Colonic mucosa (tissue), 4 donors: Measurements from ENCODE around the gene NCOA5. TPM values are rescaled to one million over a fixed set of nuclear protein-coding genes. Genes with fewer than 3 reads are reported as not detected.

Experiments
- DNase-seq: peaks from one replicate; pipeline ENCODE4 v3.0.0-alpha.2; 2020
- H3K27ac ChIP-seq: fragments of 200-600 bp; one replicate; pipeline ENCODE4 v1.8.0; 2021
- H3K27me3 ChIP-seq: fragments of 200-600 bp; one replicate; pipeline ENCODE4 v1.8.0; 2021
- H3K36me3 ChIP-seq: fragments of 200-600 bp; one replicate; pipeline ENCODE4 v1.8.0; 2021
- H3K4me1 ChIP-seq: fragments of 200-600 bp; one replicate; pipeline ENCODE4 v1.8.0; 2021; ENCODE audit warnings: mild to moderate bottlenecking
- H3K4me3 ChIP-seq: fragments of 200-600 bp; one replicate; pipeline ENCODE4 v1.8.0; 2021
- H3K9ac ChIP-seq, 2 donors: one replicate each; pipeline ENCODE4 v1.7.0; 2013; ENCODE audit warnings: control low read depth in 2 of 2, low read depth in 2 of 2, low read length in 2 of 2
- H3K9me3 ChIP-seq: fragments of 200-600 bp; one replicate; pipeline ENCODE4 v1.8.0; 2021
- intact Hi-C: fragments of 100-400 bp; cut with DNase I; formaldehyde crosslinking; loops from one replicate; pipeline ENCODE4 v1.14.1; 2022
- total RNA-seq, 2 donors: library from RNA; stranded (reverse); fragmentation: NEBNext Ultra II Directional in 1 of 2; extraction: Animal tissue kit (Norgen Biotek cat#: 25700) in 1 of 2; gene quantifications; one replicate each; pipeline ENCODE4 v1.2.1, GENCODE V29; 2021
- TF ChIP-seq, protein P1 (sequence below): fragments of 200-600 bp; IDR thresholded peaks from one replicate; pipeline ENCODE4 v1.8.0; 2022; ENCODE audit warnings: antibody characterized with exemption, mild to moderate bottlenecking
- donor health status: healthy.
- donor health status: DM: no; HTN: no; CAD: no.
- donor health status: DM: no; HTN: no; CAD: no.

Gene NCOA5
- total RNA-seq, 2 donors from 2014 or later: 20.4 to 32.1 TPM

DNA sequence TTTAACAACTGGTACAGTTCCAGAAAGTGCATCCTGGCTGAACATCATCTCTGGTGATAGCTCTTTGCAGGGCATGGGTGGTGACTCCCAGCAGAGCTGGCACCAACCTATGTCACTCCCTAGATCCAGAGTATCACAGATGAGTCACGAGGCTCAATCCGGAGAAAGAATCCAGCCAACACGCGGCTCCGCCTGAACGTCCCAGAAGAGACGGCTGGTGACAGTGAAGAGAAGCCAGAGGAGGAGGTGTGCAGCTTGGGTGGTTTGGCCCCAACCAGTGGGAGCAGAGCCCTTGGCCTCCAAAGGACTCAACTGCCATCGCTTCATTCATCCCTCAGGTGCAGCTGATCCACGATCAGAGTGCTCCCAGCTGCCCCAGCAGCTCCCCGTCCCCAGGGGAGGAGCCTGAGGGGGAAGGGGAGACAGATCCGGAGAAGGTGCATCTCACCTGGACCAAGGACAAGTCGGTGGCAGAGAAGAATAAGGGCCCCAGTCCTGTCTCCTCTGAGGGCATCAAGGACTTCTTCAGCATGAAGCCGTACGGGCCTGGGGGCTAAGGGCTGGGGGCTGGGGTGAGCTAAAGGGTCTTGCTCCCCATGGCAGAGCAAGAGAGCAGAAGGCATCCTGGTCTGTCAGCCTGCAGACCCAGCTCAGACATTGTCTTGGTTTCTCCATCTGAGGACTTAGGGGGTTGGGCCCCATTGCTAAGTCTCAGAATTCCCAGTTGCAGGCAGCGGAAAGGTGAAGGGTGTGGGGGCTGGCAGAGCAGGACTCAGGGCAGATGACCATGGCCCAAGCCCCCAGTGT lies 33.5 kb downstream of the NCOA5 start:
- H3K27ac ChIP-seq: no peak overlapping the region
- no peaks in the 10 kb centered on the region for H3K36me3 ChIP-seq
- TF ChIP-seq, protein P1, sequence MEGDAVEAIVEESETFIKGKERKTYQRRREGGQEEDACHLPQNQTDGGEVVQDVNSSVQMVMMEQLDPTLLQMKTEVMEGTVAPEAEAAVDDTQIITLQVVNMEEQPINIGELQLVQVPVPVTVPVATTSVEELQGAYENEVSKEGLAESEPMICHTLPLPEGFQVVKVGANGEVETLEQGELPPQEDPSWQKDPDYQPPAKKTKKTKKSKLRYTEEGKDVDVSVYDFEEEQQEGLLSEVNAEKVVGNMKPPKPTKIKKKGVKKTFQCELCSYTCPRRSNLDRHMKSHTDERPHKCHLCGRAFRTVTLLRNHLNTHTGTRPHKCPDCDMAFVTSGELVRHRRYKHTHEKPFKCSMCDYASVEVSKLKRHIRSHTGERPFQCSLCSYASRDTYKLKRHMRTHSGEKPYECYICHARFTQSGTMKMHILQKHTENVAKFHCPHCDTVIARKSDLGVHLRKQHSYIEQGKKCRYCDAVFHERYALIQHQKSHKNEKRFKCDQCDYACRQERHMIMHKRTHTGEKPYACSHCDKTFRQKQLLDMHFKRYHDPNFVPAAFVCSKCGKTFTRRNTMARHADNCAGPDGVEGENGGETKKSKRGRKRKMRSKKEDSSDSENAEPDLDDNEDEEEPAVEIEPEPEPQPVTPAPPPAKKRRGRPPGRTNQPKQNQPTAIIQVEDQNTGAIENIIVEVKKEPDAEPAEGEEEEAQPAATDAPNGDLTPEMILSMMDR: no peak
- no peak overlapping the region for H3K4me3 ChIP-seq
- no peak overlapping the region for H3K9ac ChIP-seq
- DNase-seq: no peak
- no peaks in the 10 kb centered on the region for H3K4me1 ChIP-seq
- H3K9me3 ChIP-seq: no peaks in the 10 kb centered on the region
- H3K27me3 ChIP-seq: no peaks in the 10 kb centered on the region
- intact Hi-C loops: no loop called here

DNA sequence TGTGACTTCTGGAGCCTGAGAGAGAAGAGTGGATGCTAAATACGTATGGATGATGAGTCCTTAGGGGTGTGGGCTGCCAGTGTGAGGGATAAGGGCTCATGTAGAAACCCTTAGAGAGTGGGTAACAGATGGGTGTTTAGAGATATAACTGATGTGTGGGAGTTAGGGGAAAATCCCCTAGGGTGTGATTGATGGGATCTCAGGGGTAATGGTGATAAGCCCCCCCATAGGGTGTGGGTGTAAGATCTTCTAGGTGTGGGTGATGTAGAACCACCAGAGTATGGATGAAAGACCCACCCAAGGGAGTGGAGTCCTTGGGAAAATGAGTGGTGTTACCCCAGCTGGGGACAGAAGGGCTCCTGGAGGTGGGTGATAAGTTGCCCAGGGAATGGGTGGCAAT lies 34.5 kb downstream of the NCOA5 start:
- no peaks in the 10 kb centered on the region for H3K27me3 ChIP-seq

DNA sequence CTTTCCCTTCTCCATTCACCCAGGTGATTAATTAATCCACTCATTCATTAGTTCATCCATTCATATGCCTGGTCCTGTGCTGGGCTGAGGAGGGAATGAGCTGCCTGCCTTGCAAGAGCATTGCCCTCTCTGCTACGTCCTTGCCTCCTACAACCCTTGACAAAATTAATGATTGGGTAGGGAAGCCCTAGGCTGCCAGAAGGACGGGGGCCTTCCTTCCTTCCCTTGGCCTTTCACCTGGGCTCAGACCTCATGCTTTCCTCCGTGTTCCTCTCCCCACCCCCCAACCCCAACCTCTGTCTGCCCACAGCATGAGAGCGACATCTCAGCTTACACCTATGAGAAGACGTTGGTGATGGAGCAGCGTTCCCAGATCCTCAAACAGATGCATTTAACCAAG lies 35.2 kb downstream of the NCOA5 start:
- Histone ChIP-seq H3K27me3 (no peaks in the 10 kb centered on the region), H3K4me3 (no peak overlapping the region), H3K27ac (no peak overlapping the region), H3K9me3 (no peaks in the 10 kb centered on the region), H3K36me3 (no peaks in the 10 kb centered on the region), H3K4me1 (no peaks in the 10 kb centered on the region), H3K9ac (no peak overlapping the region)
- TF ChIP-seq, protein P1: no peak
- intact Hi-C loops: no loop called here
- no peak for DNase-seq

More for the DNA sequence above, 34.5 kb downstream of the NCOA5 start:
- DNase-seq: no peak
- no peak overlapping the region for H3K9ac ChIP-seq
- H3K27ac ChIP-seq: no peak overlapping the region
- TF ChIP-seq, protein P1: no peak
- no peaks in the 10 kb centered on the region for H3K4me1 ChIP-seq
- H3K36me3 ChIP-seq: no peaks in the 10 kb centered on the region
- H3K9me3 ChIP-seq: no peaks in the 10 kb centered on the region
- intact Hi-C loops: no loop called here
- H3K4me3 ChIP-seq: no peak overlapping the region

DNA sequence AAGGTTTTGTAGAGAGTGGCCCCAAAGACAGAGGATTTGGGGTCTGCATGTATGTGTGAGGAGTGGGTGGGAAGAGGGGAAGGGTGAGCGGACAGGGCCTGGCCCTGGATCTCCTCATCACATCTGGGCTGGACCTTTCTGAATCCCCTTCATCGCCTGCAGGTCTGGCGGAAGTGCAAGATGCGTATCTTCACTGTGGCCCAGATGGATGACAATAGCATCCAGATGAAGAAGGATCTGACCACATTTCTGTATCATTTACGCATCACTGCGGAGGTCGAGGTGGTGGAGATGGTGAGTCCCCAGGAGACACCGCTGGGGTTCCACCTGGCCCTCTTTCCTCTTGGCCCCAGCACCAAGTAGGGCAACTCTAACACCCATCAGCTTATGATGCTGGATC lies 36.3 kb downstream of the NCOA5 start:
- intact Hi-C loops: no loop called here

DNA sequence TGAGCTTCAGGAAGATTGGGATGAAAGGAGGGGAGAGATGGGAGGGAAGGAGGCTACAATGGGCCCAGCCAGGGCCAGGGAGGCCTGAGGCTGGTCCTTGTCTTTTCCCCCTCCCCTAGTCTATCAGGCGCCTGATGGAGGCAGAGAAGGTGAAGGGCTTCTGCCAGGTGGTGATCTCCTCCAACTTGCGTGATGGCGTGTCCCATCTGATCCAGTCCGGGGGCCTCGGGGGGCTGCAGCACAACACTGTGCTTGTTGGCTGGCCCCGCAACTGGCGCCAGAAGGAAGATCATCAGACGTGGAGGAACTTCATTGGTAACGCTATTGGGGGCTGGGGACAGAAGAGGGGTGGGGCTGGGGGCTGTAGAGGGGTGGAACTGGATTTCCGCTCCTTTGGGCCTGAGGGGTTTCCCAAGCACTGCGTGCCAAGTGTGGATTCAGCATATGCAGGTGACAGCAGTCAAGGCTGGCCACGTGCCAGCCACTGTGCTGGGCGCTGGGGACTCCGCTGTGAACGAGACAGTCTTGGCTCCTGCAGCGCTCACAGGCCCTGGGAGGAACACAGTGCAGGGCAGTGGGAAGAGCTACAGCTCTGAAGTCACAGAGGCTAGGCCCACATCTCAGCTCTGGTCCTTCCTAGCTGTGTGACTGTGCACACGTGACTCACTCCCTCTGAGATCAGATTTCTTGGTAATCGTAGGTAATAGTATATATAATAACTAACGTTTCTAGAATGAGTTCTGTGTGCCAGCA lies 38.0 kb downstream of the NCOA5 start:
- Histone ChIP-seq H3K4me1 (no peaks in the 10 kb centered on the region), H3K9me3 (no peaks in the 10 kb centered on the region), H3K27me3 (no peaks in the 10 kb centered on the region), H3K27ac (no peak overlapping the region), H3K36me3 (no peaks in the 10 kb centered on the region), H3K9ac (no peak overlapping the region), H3K4me3 (no peak overlapping the region)
- TF ChIP-seq, protein P1: no peak
- intact Hi-C loops: no loop called here
- no peak for DNase-seq

More for the DNA sequence above, 36.3 kb downstream of the NCOA5 start:
- no peaks in the 10 kb centered on the region for H3K4me1 ChIP-seq
- TF ChIP-seq, protein P1: no peak
- H3K36me3 ChIP-seq: no peaks in the 10 kb centered on the region
- no peak overlapping the region for H3K27ac ChIP-seq
- no peaks in the 10 kb centered on the region for H3K9me3 ChIP-seq
- DNase-seq: no peak
- no peak overlapping the region for H3K9ac ChIP-seq
- H3K4me3 ChIP-seq: no peak overlapping the region
- H3K27me3 ChIP-seq: no peaks in the 10 kb centered on the region
